Naive thymus-derived CD8-positive, alpha-beta T cell (primary cell): Measurements from ENCODE around the gene NUDT8. TPM values are rescaled to one million over a fixed set of nuclear protein-coding genes. Genes with fewer than 3 reads are reported as not detected.
"Not testable (repeated sequence)": the region's sequence is repeated elsewhere in the genome, so short reads cannot be mapped to it uniquely, and the experiment has no call there.

Source experiments
- ATAC-seq, 2 donors: fragments of 150-1000 bp; cut with Tn5 transposase in 1 of 2; sonication (Bioruptor Pico), chemical (Tn5 transposase) in 1 of 2; 1 replicate in 1 of 2; 2 replicates in 1 of 2; pipeline ENCODE4 v1.10.0; 2021; ENCODE audit warnings: mild to moderate bottlenecking in 2 of 2, moderate library complexity in 2 of 2
- POLR2A ChIA-PET: fragments of 350-600 bp; sonication (Branson Sonifier 250); formaldehyde crosslinking; loops from one replicate; lab custom pipeline; 2021; ENCODE audit warnings: antibody characterized with exemption; lab: Charles Lee
- DNase-seq, 10 donors: peaks; one replicate each; pipeline versions ENCODE4 v3.0.0 to v3.0.0-alpha.2; 2020 to 2022
- H3K27ac Mint-ChIP-seq, 10 donors: one replicate each; pipeline ENCODE4 v1.8.0; 2020 to 2022; ENCODE audit warnings: mild to moderate bottlenecking in 10 of 10, mixed read lengths in 10 of 10, moderate library complexity in 4 of 10, inconsistent platforms in 1 of 10
- H3K27me3 Mint-ChIP-seq, 5 donors: one replicate each; pipeline ENCODE4 v1.8.0; 2021 to 2022; ENCODE audit warnings: mixed read lengths in 5 of 5
- H3K36me3 Mint-ChIP-seq, 3 donors: one replicate each; pipeline ENCODE4 v1.8.0; 2020 to 2022; ENCODE audit warnings: mixed read lengths in 3 of 3, mild to moderate bottlenecking in 2 of 3, inconsistent platforms in 1 of 3
- H3K4me1 Mint-ChIP-seq, 4 donors: one replicate each; pipeline ENCODE4 v1.8.0; 2021 to 2022; ENCODE audit warnings: mixed read lengths in 4 of 4
- H3K4me3 Mint-ChIP-seq, 10 donors: one replicate each; pipeline ENCODE4 v1.8.0; 2020 to 2022; ENCODE audit warnings: mild to moderate bottlenecking in 10 of 10, mixed read lengths in 10 of 10, moderate library complexity in 6 of 10, inconsistent platforms in 1 of 10
- H3K9me3 Mint-ChIP-seq, 9 donors: one replicate each; pipeline ENCODE4 v1.8.0; 2020 to 2022; ENCODE audit warnings: mixed read lengths in 9 of 9, mild to moderate bottlenecking in 3 of 9, inconsistent platforms in 1 of 9, moderate library complexity in 1 of 9
- polyA plus RNA-seq, 3 donors: library from polyadenylated mRNA; unstranded; fragments of 300-500 nt; fragmentation: Illumina TruSeq; gene quantifications; one replicate each; pipeline ENCODE4 v1.2.3, GENCODE V29; 2021
- total RNA-seq, 8 experiments: library from RNA in 2 of 8; stranded (reverse) in 2 of 8; gene quantifications; one replicate each; pipeline ENCODE4 v1.2.3 and lab custom pipeline; 2021 to 2026

NUDT8 gene
- total and polyA plus RNA-seq, 5 experiments from 2014 or later: 2.0 to 3.2 (median 2.7) TPM

- DNase-seq: no peak
- Mint-ChIP-seq H3K4me3 (peak overlapping the region in 4 of 10 donors; percentile 11 to 48 (median 40)), H3K27me3 (no peaks in the 10 kb centered on the region), H3K4me1 (peaks cover 9 to 13% (median 12%) of the 10 kb centered on the region in 4 donors), H3K27ac (peak overlapping the region in 3 of 10 donors; percentile 18 to 57 (median 19)), H3K36me3 (no peaks in the 10 kb centered on the region), H3K9me3 (no peaks in the 10 kb centered on the region)
- POLR2A ChIA-PET: interaction anchor here (1.0 to 5.5 kb wide), 3 partner anchors 12 to 31 kb away, joined by 3 to 61 read pairs (median 16); partner anchors contain the start of gene ACY3
- ATAC-seq: no peak
Observed at GRCh38 chr11:67627812-67628624, 1.7 kb downstream of the NUDT8 start.

- Mint-ChIP-seq H3K4me3 (peak overlapping the region in 1 of 10 donors; percentile 11), H3K36me3 (no peaks in the 10 kb centered on the region), H3K27me3 (no peaks in the 10 kb centered on the region), H3K9me3 (no peaks in the 10 kb centered on the region), H3K27ac (peak overlapping the region in 2 of 10 donors; percentile 18 to 19), H3K4me1 (peaks cover 9 to 13% (median 12%) of the 10 kb centered on the region in 4 donors)
- no peak for DNase-seq
- no peak for ATAC-seq
- POLR2A ChIA-PET: interaction anchor here (3.0 kb wide), 1 partner anchor 31 kb away, joined by 16 read pairs; no protein-coding TSS in a partner anchor
Observed at GRCh38 chr11:67627441-67627811, 2.3 kb downstream of the NUDT8 start.

- H3K27ac Mint-ChIP-seq: peak overlapping the region in 2 of 10 donors; percentile 20 to 83
- no peaks in the 10 kb centered on the region for H3K27me3 Mint-ChIP-seq
- ATAC-seq (no peak), DNase-seq (no peak)
- H3K4me1 Mint-ChIP-seq: peaks cover 9 to 13% (median 11%) of the 10 kb centered on the region in 4 donors
- POLR2A ChIA-PET: no interaction called here
- H3K4me3 Mint-ChIP-seq: peak overlapping the region in 1 of 10 donors; percentile 1
- H3K36me3 Mint-ChIP-seq: no peaks in the 10 kb centered on the region
- no peaks in the 10 kb centered on the region for H3K9me3 Mint-ChIP-seq
Observed at GRCh38 chr11:67626970-67627369, 2.8 kb downstream of the NUDT8 start.

- H3K4me3 Mint-ChIP-seq: peak overlapping the region in 1 of 10 donors; percentile 1
- H3K27me3 Mint-ChIP-seq, ATAC-seq, POLR2A ChIA-PET, DNase-seq, H3K36me3 Mint-ChIP-seq, H3K9me3 Mint-ChIP-seq: not testable (repeated sequence)
- H3K27ac Mint-ChIP-seq: peak overlapping the region in 3 of 10 donors; percentile 3 to 83 (median 20)
- peaks cover 7 to 13% (median 9%) of the 10 kb centered on the region in 4 donors for H3K4me1 Mint-ChIP-seq
Observed at GRCh38 chr11:67626131-67626833, 3.5 kb downstream of the NUDT8 start.

- POLR2A ChIA-PET, H3K4me3 Mint-ChIP-seq, DNase-seq, H3K4me1 Mint-ChIP-seq, H3K27me3 Mint-ChIP-seq, H3K9me3 Mint-ChIP-seq, ATAC-seq, H3K36me3 Mint-ChIP-seq: not testable (repeated sequence)
- peak overlapping the region in 1 of 10 donors; percentile 70 for H3K27ac Mint-ChIP-seq
Observed at GRCh38 chr11:67623795-67624194, 5.9 kb downstream of the NUDT8 start.

GRCh38 chr11:67622905-67623304, 6.8 kb downstream of the NUDT8 start:
- not testable (repeated sequence) for H3K36me3 Mint-ChIP-seq, H3K4me1 Mint-ChIP-seq, H3K9me3 Mint-ChIP-seq

GRCh38 chr11:67621928-67622327, 7.8 kb downstream of the NUDT8 start:
- H3K36me3 Mint-ChIP-seq, DNase-seq: not testable (repeated sequence)

More at GRCh38 chr11:67622905-67623304, 6.8 kb downstream of the NUDT8 start:
- H3K4me3 Mint-ChIP-seq, H3K27ac Mint-ChIP-seq, POLR2A ChIA-PET, H3K27me3 Mint-ChIP-seq, ATAC-seq, DNase-seq: not testable (repeated sequence)

GRCh38 chr11:67620621-67621020, 9.1 kb downstream of the NUDT8 start:
- H3K27ac Mint-ChIP-seq, H3K4me3 Mint-ChIP-seq, DNase-seq, ATAC-seq, H3K36me3 Mint-ChIP-seq, POLR2A ChIA-PET, H3K9me3 Mint-ChIP-seq, H3K27me3 Mint-ChIP-seq: not testable (repeated sequence)
- H3K4me1 Mint-ChIP-seq: peaks cover 6 to 17% (median 13%) of the 10 kb centered on the region in 4 donors

More at GRCh38 chr11:67621928-67622327, 7.8 kb downstream of the NUDT8 start:
- H3K4me1 Mint-ChIP-seq, H3K4me3 Mint-ChIP-seq, POLR2A ChIA-PET, ATAC-seq, H3K9me3 Mint-ChIP-seq, H3K27me3 Mint-ChIP-seq, H3K27ac Mint-ChIP-seq: not testable (repeated sequence)

- POLR2A ChIA-PET, H3K4me3 Mint-ChIP-seq, H3K36me3 Mint-ChIP-seq, H3K9me3 Mint-ChIP-seq, ATAC-seq, H3K27me3 Mint-ChIP-seq, DNase-seq: not testable (repeated sequence)
- Mint-ChIP-seq H3K27ac (peak overlapping the region in 3 of 10 donors; percentile 11 to 78 (median 43)), H3K4me1 (peaks cover 3 to 22% (median 16%) of the 10 kb centered on the region in 4 donors)
Observed at GRCh38 chr11:67619683-67620618, 9.8 kb downstream of the NUDT8 start.

- H3K9me3 Mint-ChIP-seq, H3K27me3 Mint-ChIP-seq, POLR2A ChIA-PET, H3K27ac Mint-ChIP-seq, H3K4me3 Mint-ChIP-seq, DNase-seq, ATAC-seq, H3K36me3 Mint-ChIP-seq: not testable (repeated sequence)
- peaks cover 7 to 31% (median 24%) of the 10 kb centered on the region in 4 donors for H3K4me1 Mint-ChIP-seq
Observed at GRCh38 chr11:67618901-67619659, 10.7 kb downstream of the NUDT8 start.

GRCh38 chr11:67617243-67617953, 12.3 kb downstream of the NUDT8 start:
- Mint-ChIP-seq H3K9me3 (no peaks in the 10 kb centered on the region), H3K36me3 (peaks cover 0 to 4% (median 0%) of the 10 kb centered on the region in 3 donors), H3K27me3 (no peaks in the 10 kb centered on the region), H3K4me1 (peaks cover 12 to 41% (median 33%) of the 10 kb centered on the region in 4 donors), H3K27ac (peak overlapping the region in 9 of 10 donors; percentile 18 to 84 (median 53)), H3K4me3 (peak overlapping the region; percentile 16 to 86 (median 54))
- no peak for ATAC-seq
- no peak for DNase-seq
- POLR2A ChIA-PET: interaction anchor here (2.2 kb wide), 1 partner anchor 12 kb away, joined by 10 read pairs; the partner anchor contains the start of gene NUDT8
